NCI-H2196 treated with DMSO at 0.1 percent for 48 hours (cell line): ENCODE measurements around the gene CRABP1.

ENCODE experiments used
- DNase-seq: peaks from one replicate; lab custom pipeline; 2025; ENCODE audit not compliant: unreplicated experiment; lab: John Stamatoyannopoulos, UW

The CRABP1 gene

DNA sequence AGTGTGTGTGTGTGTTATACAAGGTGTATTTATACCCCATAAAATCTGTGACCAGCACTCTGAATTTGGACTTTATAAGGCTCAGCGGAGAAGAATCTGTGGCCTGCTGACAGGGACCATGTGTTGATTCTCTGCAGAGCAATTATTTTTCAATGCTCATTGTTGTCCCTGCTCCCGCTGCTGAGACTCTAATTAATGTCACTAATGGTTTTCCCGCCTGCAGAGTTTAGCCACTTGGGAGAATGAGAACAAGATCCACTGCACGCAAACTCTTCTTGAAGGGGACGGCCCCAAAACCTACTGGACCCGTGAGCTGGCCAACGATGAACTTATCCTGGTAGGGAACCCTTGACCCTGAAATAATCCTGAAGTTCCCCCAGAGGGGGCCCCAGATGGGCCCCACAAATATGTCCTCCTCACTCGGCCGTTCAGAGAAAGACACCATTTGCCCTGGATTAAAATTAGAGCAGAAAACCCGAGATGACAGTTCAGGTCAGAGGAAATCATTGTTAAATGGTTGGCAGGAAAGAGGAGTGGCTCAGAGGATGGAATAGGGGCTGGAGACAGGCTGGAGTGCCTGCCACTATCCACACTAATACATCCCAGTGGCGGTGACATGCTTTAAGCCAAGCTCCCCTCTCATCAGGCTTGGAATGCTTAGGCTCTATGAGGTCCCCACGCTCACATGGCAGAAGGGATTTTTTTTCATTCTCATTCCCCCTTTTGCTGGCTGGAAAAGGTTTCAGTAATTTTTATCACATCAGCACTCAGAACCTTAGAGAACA lies 3.3 kb downstream of the CRABP1 start:
- DNase-seq, result no peak

GRCh38 chr15:78345396-78346125 lies 5.4 kb downstream of the CRABP1 start:
- no peak for DNase-seq

DNA sequence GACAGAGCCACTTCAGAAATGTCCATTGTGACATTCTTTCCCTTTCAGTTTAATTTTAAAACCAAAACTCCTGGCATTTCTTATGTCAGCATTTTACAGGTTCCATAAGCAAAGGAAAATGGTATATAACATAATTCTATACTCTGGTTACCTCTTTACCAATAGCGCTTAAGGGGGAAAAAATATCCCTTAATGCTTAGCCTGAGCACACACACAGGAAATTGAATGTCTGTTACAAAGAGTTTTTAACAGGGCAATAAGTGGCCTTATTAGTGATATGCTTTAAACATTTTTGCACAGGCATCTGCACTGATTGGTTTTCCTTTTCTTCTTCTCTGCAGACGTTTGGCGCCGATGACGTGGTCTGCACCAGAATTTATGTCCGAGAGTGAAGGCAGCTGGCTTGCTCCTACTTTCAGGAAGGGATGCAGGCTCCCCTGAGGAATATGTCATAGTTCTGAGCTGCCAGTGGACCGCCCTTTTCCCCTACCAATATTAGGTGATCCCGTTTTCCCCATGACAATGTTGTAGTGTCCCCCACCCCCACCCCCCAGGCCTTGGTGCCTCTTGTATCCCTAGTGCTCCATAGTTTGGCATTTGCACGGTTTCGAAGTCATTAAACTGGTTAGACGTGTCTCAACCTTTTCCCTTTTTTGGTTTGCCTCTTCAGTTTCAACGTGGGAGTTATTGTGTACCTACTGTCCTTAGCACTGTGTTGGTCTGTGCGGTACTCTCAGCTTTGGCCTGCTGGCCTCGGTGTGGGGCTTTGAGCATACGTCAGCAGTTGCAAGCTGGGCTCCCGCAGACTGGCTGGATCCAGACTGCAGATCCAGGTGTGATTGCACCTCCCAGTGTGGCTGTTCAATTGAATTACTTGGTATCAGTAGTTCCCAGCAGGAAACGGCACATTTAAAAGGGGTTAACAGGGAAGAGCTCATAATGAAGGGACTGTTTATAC lies 7.7 kb downstream of the CRABP1 start:
- DNase-seq, result no peak

DNA sequence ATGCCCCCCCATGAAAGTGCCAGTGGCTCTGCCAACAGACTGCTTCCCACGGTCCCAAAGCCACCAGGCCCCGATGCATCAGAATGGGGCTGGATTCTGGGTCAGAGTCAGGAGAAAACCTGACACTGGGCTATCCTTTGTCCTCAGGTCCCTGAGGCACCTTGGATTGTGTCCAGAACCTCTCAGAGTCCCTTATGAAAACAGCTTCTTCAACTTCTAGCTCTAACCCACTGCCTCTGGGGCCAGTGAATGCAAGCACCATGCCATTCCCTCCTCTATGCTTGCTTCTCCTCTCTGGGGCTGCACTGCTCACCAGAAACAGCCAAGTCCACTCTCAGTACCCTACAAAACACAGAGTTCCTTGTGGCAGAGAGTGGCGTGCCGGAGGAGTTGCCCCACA lies 9.9 kb downstream of the CRABP1 start:
- DNase-seq, result no peak

GRCh38 chr15:78351539-78351938 lies 11.4 kb downstream of the CRABP1 start:
- DNase-seq, result no peak

- no peak for DNase-seq
Observed at GRCh38 chr15:78353093-78353492, 12.9 kb downstream of the CRABP1 start.

- DNase-seq, result no peak
Observed at GRCh38 chr15:78355177-78355576, 15.0 kb downstream of the CRABP1 start.

DNA sequence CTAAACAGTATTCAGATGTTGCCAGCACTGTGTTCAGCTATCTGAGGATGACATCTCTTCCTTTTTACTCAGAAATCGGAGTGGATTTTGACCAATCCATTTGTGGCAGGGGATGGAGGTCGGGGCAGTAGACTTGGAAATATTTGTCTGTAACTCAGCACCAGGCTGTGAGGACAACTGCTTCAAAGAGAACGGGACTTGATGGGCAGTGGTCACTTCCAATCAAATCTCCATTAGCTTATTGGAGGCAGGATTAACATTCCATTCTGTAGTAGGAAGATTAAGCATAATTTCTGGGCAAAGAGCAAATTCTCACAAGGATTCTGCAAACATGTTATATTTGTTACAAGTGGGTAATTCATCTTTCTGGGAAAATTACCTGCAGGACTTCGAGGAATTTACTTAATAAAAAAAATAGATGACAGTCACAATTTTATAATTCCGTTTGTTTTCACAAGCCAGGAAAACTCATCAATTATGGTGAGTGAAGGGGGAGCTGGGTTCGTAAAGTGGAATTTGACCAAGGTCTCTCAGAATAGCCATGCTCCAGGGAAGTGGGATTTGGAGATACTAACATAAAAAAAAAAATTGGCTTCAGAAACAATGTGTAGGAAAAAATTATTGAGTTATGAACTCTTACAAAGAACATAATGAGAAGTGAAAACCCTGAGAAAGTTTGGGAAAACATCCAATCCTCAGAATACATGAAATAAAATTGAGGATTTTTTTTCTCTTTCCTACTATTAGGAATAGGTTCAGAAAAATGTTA lies 18.1 kb downstream of the CRABP1 start:
- DNase-seq, result no peak

- no peak for DNase-seq
Observed at GRCh38 chr15:78359041-78359808, 19.1 kb downstream of the CRABP1 start.

DNA sequence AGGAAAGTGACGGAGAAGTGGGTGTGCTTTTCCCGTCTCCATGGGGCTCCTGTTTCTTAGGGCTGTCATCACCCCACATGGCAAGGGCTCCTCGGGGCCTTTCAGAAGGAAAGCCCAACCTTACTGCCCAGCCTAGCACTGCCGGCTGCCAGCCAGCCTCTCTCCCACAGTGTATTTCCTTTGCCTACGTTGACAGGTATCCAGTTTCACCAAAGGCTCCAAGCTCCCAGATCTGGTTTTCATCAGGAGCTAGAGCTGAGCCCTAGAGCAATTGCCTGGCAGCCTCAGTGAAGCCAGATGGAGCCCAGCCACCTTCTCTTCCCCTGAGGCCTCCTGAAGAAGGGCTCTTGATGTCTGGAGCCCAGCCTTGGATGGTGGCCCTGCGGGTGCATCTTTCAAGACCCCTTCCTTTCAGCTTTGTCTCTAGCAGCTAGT lies 20.2 kb downstream of the CRABP1 start:
- DNase-seq, result peak; percentile 50

GRCh38 chr15:78360958-78361718 lies 21.0 kb downstream of the CRABP1 start:
- DNase-seq, result no peak

DNA sequence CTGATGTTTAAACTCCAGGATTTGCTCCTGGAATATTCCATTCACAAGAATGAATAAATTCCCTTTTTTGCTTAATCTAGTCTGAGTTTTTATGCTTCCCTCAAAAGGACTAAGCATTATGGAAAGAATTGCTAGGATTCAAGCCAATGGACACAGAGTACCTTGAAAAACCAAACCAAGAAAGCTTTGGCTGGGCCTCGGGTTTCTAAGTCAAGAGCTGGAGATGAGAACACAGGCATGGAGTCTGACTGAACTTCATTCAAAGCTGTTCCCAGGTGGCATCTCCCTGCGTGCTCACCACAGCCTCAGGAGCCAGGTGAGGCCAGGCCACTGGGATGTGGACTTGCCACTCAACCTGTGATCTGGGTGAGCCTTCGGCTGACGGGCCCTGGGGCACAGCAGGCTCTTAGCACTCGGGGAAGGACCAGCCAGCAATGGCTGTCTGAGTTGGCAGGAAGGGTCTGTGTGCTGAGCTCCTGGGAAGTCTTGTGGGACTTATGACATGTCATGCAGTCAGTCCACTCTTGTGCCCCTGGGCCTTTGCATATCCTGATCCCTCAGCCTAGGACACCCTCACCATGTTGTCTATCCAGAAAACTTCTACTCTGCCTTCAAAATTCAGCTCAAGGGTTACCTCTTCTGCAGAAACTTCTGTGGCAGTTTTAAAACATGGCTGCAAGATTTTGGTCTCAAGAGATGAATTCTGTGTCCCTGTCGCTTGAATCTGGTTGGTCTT lies 21.8 kb downstream of the CRABP1 start:
- DNase-seq, result no peak

DNA sequence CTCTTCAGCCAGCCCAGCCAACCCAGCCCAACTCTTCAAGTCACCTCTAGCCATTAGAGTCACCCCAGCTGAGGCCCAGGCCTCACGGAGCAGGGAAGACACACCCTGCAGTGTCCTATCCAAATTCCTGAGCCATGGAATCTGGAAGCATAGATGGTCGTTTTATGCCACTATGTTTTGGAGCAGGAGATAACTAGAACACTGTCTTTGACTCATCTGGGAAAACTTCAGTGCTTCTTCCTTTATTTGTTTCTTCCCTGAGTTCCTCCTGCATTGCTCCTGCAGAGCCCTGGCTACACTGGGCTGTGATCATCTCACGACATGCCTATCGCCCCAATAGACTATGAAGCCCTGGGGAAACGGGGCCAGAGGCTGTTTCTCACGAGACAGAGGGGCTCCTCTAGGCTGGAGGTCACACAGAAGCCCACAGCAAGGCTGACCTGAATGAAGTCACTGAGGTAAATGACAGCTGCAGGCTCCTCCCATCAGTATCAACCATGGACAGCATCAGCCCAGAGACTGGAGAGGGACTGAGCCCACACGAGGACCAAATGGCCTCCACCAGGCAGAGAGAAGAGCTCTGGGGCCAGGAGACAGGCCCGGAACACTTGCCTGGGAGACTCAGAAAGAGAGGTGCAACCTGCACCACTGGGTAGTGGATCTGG lies 22.7 kb downstream of the CRABP1 start:
- no peak for DNase-seq

DNA sequence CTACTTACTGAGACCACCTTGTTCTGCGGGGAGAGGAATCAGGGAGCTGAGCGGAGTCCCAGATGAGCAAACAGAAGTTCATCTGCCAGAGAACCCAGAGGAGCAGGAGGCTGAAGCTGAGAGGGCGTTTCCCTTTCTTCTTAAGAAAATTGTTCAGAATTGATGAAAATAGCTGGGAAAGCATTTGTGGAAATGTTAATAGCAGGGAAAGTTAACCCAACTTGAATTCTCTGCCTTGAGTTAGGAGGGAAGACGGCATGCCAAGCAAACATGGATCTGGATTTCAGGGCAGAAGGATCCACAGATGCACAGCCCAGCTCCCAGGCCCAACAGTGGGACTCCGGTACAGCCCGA lies 23.2 kb downstream of the CRABP1 start:
- DNase-seq, result no peak

DNA sequence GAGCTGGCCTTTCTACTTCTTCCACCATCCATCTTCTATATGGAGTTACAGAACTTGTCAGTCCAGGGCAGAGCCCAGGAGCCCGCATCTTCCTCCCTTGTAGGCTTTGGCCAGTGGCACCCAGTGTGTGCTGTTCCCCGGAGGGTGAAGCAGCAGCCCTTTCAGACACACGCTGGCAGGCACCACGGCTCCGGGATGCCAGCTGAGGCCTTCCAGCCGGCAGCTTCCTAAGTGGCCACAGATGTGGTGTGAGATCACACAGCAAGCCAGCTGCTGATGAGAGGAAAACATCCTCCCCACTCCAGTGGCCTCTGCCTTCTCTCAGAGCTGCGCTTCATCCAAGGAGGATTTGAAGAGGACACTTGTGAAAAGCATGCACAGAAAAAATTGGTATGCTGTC lies 24.1 kb downstream of the CRABP1 start:
- no peak for DNase-seq

GRCh38 chr15:78365917-78366316 lies 25.8 kb downstream of the CRABP1 start:
- DNase-seq, result no peak

- DNase-seq, result no peak
Observed at GRCh38 chr15:78366342-78366741, 26.2 kb downstream of the CRABP1 start.

- DNase-seq, result no peak
Observed at GRCh38 chr15:78368651-78369050, 28.5 kb downstream of the CRABP1 start.
